ENCODE data around the gene RUNDC1. TPM values are rescaled to one million over a fixed set of nuclear protein-coding genes. Genes with fewer than 3 reads are reported as not detected.
"Not testable (repeated sequence)": the region's sequence is repeated elsewhere in the genome, so short reads cannot be mapped to it uniquely, and the experiment has no call there.

Gene RUNDC1
- polyA plus RNA-seq, 1 donor = 8.1 TPM

DNA sequence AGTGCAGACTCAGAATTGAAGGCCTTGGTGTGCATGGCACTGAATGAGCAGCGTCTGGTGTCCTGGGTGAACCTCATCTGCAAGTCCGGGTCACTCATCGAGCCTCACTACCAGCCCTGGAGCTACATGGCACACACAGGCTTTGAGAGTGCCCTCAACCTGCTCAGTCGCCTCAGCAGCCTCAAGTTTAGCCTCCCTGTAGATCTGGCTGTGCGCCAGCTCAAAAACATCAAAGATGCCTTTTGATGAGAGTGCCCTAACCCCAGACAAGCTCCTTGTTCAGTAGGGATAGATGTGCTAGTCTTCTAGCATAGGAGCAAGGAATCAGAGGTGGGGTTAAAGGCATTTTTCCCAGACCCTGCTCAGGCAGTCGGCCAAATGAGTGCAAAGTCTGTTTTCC is 11.1 kb downstream of the RUNDC1 start:
- DNase-seq (ENCODE audit: low read depth) = no peak

DNA sequence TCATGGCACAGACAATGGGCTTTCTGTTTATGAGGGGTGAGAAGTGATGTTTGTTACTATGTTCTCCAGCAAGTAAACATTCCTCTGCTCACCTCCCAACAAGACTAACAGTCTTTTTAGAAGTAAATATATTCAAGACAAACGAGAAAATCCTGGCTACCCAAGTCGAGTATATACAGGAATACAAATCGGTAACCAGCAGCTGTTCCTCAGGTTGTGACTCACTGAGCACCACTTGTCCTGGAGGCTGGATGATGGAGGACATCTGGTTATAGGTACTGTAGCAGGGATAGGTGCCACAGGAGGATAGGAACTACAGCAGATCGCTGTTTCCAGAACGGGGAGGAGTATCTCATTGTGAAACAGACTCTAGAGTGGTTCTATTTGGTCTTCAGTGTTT is 12.5 kb downstream of the RUNDC1 start:
- no peak for DNase-seq (ENCODE audit: low read depth)

- not testable (repeated sequence) for DNase-seq (ENCODE audit: low read depth)
Measured at GRCh38 chr17:42993913-42994312, 13.5 kb downstream of the RUNDC1 start.

DNA sequence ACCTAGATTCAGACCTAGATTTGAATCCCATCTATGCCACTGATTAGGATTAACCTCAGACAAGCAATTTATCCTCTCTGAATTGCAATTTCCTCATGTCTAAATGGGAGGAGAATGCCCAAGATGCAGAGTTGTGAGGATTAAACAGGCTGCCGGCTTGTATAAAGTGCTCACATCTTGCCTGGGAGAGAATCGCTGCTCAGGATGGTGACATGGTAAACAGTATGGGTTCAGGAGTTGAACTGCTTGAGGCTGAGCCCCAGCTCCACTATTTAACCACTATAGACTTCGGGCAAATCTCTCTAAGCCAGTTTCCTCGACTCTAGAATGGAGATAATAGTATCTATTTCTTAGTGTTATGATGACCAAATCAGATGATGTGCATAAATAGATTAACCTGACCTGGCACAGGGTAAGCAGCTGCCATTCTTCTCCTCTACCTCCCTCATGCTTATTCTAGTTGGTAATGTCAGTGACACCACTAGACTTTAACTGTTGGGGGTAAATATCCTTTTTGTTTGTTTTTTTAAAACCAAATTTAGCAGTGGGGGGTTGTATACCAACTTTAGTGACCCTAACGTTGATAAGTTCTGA is 17.1 kb downstream of the RUNDC1 start:
- DNase-seq (ENCODE audit: low read depth) = no peak

DNA sequence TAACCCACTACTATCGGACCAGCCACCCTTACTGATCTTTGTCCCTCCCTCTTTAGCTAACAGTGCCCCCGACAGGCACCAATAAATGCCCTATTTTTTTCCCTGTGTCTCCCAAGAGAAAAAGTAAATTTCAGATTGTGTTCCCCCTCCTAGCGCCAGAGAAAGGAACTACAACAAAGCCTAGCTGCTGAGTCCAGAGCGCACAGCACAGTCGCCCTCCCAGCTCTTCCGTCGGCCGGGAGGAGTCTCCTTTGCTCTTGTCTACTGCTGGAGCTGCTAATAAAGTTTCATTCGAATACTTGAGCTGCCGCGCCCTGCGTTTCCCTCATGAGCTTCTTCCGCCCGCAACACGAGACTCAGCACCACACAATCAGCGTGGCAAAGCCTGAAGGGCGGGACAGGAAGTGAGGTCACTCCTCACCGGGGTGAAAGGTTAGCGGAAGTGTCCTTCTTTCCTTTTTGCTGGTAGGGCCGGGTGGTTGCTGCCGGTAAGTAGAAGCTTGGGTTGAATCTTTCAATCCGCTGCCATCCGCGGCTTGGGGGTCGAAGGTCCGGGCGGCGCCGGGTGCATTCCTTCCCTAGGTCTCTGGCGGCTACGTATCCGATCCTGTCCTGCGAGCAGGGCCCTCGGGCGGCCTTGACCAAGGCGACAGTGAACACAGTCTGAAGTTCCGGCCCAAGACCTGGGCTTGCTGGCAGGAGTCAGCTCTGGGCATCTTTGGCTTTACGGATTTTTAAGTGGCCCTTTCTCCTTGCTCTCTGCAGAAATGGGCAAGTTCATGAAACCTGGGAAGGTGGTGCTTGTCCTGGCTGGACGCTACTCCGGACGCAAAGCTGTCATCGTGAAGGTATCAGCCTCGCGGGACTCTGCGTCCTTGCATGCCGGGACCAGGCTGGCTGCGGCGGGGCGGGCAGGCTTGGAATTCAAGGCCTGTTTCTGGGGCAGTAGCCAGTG is 17.9 kb downstream of the RUNDC1 start, which contains the start of gene RPL27:
Gene RPL27 (plus strand): TSS at position 436 of the 955 bp plus-strand sequence. CDS start 332 bp downstream, at position 768.
- peak; percentile 99 for DNase-seq (ENCODE audit: low read depth)

DNA sequence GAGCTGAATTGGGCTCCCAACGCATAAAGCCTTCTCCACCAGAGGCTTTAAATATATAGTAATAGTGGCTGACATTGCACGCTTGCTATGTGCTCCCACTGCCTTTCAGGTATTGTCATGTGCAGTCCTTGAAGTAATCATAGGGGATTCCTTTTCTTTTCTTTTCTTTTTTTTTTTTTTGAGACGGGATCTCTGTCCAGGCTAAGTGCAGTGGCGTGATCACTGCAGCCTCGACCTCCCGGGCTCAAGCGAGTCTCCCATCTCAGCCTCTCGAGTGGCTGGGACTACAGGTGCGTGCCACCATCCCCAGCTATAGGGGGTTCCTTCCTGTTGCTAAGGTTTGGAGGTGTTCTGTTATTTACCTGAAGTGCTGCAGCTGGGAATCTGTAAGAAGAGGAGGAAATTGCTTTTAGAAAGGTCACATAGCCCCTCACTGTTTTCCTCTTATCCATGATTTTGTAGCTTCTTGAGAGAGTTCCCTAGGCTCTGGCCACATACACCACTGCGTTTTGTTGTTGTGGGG is 18.7 kb downstream of the RUNDC1 start:
- DNase-seq (ENCODE audit: low read depth) = no peak

- DNase-seq (ENCODE audit: low read depth) = not testable (repeated sequence)
Measured at GRCh38 chr17:43000894-43001293, 20.5 kb downstream of the RUNDC1 start.

DNA sequence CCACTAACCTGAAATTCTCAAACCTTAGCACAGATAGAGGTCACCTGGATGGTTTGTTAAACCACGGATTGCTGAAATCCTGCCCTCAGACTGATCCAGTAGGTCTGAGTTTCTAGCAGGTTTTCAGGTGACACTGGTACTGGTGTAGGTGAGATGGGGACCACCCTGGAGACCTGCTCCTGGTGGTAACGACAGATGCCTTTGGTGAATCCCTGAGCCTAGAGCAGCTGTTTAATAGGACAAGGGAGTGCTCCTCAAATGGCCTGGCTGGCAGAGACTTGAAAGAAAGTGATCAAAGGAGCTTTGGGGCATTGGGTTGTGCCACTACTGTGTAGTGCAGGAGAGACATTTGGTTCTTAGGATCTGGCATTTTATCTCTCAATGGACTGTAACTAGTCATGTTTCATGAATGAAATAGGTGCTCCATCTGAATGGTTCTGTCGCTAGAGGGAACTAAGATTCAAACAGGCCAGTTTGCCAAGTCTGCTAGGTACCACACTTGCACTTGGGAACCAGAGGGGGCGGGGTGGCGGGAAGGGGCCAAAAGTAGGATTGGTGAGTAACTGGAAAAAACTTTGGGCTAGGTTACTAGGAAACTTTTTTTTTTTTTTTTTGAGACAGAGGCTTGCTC is 23.3 kb downstream of the RUNDC1 start:
- DNase-seq (ENCODE audit: low read depth) = no peak

DNA sequence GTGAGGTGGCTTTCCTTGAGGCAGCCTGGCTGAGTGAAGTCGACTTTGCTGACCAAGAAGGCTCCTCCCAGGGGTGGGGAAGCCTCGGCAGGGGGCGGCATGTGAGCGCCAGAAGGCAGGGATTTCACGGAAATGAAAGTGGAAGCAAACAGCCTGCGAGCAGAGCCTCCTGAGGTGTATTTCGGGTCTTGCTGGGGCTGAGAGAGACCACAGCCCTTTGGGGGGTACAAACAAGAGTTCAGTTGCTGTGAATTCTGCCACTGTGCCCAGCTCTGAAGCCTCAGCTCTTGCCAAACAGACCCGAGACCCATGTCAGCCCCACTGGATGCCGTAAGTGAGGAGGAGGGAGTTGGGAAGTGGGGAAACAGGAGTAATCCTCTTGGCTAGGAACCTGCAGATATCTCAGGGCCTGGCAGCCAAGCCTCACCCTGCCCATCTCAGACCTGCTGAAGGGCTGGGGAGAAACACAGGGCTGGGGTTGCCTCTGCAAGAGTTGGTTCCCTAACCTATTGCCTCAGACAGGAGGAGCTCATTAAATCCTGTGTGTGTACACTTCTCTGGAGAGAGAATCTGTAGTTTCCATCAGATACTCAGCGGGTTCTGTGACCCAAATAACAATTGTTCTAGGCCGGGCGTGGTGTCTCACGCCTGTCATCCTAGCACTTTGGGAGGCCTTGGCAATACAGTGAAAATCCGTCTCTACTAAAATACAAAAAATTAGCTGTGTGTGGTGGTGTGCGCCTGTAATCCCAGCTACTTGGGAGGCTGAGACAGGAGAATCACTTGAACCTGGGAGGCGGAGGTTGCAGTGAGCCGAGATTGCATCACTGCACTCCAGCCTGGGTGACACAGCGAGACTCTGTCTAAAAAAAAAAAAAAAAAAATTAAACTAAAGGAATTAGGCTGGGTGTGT is 26.5 kb downstream of the RUNDC1 start, which contains the start of gene IFI35:
Gene IFI35 (plus strand): TSS at position 146 of the 913 bp plus-strand sequence. CDS start 164 bp downstream, at position 310.
- no peak for DNase-seq (ENCODE audit: low read depth)

- DNase-seq (ENCODE audit: low read depth) = no peak
Measured at GRCh38 chr17:43010667-43011308, 30.4 kb downstream of the RUNDC1 start.

DNA sequence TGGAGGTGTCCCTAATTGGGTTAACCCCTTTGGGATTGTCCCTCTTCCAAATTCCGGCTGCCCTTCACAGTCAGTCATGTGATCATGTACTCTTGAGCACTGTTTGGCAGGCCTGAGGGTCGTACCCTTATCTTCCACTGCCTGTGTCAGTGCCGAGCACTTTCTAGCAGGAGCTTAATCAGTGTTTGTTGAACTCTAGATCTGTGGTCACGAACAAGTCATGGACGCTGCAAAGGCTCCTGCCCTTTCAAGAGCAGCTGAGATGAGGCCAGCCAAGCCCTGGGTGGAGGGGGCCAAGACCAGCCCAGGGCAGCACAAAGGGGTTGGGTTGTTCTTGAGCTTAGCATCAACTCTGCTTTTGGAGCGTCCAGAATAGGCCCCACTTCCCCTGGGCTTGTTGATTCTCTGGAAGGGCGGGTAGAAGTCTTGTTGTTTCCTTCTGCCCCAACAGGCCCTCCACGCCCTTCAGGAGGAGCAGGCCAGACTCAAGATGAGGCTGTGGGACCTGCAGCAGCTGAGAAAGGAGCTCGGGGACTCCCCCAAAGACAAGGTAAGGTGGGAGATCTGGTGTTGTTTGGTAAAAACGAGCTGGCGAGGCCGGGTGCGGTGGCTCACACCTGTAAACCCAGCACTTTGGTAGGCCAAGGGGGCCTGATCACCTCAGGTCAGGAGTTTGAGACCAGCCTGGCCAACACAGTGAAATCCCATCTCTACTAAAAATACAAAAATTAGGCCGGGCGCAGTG is 31.5 kb downstream of the RUNDC1 start:
- no peak for DNase-seq (ENCODE audit: low read depth)

DNA sequence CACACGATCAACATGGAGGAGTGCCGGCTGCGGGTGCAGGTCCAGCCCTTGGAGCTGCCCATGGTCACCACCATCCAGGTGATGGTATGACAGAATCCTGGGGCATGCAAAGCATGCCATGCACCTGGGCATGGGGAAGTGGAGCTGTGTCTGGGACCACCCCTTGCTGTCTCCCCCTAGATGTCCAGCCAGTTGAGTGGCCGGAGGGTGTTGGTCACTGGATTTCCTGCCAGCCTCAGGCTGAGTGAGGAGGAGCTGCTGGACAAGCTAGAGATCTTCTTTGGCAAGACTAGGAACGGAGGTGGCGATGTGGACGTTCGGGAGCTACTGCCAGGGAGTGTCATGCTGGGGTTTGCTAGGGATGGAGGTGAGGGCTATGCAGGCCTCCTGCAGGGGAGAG is 32.9 kb downstream of the RUNDC1 start:
- DNase-seq (ENCODE audit: low read depth) = no peak

DNA sequence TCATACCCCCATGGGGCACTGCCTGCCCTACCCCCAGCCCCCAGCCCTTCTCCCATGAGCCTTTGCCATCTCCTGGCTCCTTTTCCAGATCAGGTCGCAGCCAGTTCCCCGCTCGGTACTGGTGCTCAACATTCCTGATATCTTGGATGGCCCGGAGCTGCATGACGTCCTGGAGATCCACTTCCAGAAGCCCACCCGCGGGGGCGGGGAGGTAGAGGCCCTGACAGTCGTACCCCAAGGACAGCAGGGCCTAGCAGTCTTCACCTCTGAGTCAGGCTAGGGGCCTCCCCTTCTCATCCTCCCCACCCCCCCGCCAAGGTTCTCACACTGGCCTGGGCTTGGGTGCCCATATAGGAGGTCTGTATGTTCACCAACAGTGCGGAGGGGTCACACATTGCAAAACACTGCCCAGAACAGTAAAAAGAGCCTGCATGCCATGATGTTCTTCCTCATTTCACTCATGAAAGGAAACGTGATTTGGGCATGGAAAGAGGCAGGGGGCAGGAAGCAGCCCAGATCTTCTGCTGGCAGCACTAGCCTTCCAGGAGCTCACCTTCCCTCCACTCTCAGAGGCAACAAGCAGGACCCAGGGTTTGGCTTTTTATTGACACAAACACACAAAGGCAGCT is 33.8 kb downstream of the RUNDC1 start:
- no peak for DNase-seq (ENCODE audit: low read depth)

GRCh38 chr17:43014649-43015542 is 34.5 kb downstream of the RUNDC1 start:
- no peak for DNase-seq (ENCODE audit: low read depth)

DNA sequence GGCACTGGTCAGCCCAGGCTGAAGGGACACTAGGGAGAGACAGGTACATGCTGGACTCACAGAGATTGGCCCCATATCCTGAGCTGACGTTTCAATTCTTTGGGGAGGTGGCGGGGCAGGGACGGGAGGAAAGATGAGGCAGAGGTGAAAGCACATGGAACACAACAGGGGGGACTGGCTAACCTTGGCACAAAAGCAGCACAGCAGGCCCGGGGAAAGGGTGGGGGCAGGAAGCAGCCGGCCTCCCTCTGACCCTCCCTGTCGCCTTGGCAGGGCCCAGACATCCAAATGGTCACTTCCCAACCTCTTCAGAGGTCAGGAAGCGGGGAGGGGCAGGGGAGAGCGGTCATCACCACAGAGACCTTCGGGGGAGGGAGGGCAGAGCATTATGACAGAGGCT is 35.2 kb downstream of the RUNDC1 start:
- no peak for DNase-seq (ENCODE audit: low read depth)

DNA sequence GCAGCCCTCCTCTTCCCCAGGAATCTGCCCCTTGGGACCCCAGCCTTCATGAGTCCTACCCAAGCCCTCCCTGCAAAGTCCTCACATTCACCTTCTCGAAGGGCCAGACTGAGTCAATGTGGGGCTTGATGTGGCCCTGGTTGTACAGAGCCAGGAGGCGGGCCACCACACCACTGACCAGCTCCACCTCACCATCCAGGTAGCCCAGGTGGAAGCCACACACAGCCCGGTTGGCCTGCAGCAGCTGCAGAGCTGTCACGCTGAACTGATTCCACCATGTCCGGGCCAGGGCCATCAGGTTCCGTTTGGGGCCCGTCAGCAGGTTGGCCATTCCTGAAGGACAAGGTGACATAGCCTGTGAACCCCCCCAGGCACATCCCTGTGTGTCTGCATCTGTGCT is 35.9 kb downstream of the RUNDC1 start:
- no peak for DNase-seq (ENCODE audit: low read depth)

DNA sequence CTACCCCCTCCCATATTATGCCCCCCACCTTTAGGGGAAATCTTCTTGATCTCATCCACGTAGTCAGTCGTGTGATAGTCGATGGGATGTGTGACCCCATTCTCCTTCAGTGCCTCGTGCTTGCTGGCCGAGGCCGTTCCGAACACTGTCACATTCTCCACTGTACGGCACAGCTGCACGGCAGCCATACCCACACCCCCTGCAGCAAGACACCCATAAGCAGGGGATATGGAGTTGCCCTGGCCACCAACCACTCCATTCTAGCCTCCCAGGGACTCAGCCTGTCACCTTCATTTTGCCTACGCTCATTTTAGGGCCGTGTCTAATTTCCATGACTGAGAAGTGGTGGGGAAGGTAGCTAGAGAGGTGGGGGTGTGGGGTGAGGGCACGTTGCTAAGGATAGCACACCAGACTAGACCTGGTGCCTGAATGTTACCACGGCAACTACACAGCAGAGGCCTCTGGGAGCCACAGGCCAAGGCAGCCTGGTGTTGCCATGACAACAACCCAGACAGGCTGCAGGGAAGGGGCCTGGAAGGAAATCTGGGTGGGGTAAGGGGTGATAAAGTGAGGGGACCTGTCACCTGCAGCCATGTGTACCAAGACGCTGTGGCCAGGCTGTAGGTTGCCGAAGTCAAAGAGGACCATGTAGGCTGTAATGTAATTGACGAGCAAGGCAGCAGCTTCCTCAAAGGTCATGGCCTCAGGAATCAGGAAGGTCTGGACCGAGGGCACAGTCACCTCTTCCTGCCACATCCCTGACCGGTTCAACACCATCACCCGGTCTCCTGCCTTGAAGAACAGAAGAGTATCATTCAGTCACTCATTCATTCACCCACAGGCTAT is 37.9 kb downstream of the RUNDC1 start:
- DNase-seq (ENCODE audit: low read depth) = no peak

All from forelimb muscle (tissue), 1 donor.